GM21381 (cell line): ENCODE data around the gene PLLP.

ENCODE experiments used
- ATAC-seq: cut with Tn5 transposase; IDR thresholded peaks from one replicate; pipeline ENCODE4 v1.9.1; 2021; ENCODE audit warnings: mild to moderate bottlenecking, moderate library complexity; ENCODE audit not compliant: unreplicated experiment

PLLP gene, protein sequence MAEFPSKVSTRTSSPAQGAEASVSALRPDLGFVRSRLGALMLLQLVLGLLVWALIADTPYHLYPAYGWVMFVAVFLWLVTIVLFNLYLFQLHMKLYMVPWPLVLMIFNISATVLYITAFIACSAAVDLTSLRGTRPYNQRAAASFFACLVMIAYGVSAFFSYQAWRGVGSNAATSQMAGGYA

DNA sequence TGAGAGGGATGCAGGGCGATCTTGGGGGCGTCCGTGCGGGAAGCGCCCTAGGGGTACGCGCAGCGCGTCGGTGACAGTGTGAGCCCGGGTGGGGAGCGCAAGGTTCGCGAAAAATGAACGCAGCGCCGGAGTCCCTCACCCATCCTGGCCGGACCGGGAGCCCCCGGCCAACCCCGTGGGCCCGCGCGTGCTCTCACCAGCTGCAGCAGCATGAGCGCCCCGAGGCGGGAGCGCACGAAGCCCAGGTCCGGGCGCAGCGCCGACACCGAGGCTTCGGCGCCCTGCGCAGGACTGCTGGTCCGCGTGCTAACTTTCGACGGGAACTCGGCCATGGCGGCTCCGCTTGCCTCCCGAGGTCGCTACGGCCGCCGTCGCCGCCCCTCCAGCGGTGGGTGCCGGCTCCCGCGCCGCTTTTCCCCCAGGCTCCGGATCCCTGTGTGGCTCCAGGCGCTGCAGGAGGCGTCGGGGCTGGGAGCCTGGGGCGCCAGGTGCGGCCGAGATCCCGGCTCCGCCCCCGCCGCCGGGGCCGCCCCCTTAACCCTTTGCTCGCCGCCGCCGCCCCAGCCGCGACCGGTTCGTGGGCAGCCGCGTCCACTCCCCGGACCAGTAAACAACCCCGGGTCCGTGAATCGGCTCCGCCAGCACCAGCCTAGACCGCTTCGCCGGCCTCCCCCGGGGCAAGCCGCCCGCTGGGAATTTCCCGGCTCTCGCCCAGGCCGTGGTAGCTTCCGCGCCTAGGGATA, at the start of gene PLLP:
TSS of gene PLLP (minus strand) at position 464 of the 743 bp plus-strand sequence. CDS start at position 332, 132 bp downstream.
- ATAC-seq: no peak

DNA sequence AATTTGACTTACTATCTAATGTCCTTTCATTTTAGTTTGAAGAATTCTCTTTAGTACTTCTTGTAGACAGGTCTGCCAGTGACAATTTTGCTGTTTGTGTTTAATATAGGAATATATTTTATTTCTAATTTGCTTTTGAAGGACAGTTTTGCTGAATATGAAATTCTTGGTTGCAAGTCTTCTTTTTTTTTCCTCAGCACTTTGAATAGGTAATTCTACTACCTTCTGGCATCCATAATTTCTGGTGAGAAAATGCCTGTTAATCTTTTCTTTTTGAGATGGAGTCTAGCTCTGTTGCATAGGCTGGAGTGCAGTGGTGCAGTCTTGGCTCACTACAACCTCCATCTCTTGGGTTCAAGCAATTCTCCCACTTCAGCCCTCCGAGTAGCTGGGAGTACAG, 48.9 kb upstream of the PLLP start:
- no peak for ATAC-seq

DNA sequence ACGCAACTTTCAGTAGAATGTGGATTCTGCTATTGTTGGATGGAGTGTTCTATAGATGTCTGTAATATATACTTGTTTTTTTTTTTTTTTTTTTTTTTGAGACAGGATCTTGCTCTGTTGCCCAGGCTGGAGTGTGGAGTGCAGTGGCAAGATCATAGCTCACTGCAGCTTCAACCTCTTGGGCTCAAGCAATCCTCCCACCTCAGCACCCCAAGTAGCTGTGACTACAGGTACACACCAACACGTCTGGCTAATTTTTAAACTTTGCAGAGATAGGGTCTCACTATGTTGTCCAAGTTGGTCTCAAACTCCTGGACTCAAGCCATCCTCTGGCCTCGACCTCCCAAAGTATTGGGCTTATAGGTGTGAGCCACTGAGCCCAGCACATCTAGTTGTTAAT, 46.9 kb upstream of the PLLP start:
- ATAC-seq: no peak

DNA sequence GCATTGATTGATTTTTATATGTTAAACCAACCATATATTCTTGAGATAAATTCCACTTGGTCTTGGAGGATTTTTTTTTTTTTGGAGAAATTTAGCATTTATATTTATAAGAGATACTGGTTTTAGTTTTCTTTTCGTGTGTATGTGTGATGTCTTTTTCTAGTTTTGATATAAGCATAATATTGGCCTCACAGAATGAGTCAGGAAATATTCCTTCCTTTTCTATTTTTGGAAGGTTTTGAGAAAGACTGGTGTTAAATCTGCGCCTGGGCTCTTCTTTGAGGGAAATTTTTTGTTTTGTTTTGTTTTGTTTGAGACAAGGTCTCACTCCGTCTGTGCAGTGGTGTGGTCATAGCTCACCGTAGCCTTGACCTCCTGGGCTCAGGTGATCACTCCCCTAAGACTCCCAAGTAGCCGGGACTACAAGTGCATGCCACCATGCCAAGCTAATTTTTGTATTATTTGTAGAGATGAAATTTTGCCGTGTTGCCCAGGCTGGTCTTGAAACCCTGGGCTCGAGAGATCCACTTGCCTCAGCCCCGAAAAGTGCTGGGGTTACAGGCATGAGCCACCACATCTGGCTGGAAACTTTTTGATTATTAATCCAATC, 45.4 kb upstream of the PLLP start:
- no peak for ATAC-seq

DNA sequence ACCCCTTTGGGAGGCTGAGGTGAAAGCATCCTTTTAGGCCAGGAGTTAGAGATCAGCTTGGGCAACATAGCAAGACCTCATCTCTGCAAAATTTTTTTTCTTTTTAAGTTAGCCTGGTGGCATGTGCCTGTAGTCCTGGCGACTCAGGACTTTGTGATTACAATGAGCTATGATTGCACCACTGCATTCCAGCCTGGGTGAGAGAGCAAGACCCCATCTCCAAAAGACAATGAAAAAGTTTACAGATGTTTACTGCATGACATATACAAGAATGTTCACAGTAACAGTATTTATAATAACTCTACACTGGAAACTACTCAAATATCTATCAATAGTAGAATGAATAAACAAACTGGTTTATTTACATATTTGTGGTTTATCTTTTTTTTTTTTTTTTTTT, 41.0 kb upstream of the PLLP start:
- ATAC-seq: no peak

DNA sequence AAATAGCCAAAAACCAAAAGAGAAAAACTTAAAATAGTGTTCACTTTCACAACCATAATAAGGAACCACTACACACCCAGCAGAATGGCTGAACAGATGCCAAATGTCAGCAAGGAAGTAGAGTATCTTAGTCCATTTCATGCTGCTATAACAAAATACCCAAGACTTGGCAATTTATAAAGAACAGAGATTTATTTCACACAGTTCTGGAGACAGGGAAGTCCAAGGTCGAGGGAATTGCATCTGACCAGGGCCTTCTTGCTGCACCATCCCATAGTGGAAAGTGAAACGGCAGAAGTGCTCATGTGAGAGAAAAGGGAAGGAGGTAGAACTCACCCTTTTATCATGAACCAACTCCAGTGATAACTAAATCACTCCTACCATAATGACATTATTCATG, 40.3 kb upstream of the PLLP start:
- no peak for ATAC-seq

DNA sequence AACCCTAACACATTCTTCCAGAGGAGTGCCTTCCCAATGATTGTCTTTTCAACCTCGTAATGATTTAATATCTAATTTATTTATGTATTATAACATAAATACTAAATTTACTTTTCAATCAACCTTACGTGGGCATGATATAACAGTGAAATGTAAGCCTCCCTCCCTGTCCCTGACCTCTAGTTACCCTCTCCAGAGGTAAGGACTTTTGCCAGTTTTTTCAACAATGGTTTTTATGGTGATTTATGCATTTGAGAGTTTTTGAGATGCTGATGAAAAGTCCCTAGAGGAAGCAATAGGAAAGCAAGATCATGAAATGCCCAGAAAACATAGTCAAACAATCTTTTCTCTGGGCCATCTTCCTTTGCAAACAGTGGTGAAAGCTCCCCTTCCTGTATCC, 35.2 kb upstream of the PLLP start:
- no peak for ATAC-seq

DNA sequence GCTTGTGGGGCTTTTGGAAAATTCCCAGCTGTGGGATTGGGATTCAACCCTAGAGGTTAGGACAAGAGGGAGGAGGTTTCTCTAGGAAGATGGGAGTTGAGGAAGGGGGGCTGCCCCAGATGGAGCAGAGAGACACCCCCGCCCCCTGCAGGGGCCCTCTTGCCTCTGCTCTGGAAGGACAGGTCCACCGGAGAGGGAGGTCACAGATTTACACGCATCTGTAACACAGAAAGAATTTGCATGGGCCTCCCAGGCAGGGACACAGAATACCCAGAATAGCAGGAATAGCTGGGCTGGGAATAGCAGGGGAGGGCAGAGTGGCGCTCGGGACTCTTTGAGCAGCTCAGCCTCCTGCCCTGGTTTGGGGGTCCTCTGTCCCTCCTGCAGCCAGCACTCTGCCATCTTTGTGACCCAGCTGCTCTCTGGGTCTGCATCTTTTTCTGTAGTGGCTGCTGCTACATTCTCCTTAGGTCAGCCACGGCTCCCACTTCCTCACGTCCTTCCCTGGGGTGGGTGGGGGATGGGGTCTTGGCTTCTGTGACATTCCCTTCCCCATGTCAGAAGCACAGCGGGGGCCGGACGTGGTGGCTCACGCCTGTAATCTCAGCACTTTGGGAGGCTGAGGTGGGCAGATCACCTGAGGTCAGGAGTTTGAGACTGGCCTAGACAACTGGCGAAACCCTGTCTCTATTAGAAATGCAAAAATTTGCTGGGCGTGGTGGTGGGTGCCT, 33.9 kb upstream of the PLLP start:
- no peak for ATAC-seq

DNA sequence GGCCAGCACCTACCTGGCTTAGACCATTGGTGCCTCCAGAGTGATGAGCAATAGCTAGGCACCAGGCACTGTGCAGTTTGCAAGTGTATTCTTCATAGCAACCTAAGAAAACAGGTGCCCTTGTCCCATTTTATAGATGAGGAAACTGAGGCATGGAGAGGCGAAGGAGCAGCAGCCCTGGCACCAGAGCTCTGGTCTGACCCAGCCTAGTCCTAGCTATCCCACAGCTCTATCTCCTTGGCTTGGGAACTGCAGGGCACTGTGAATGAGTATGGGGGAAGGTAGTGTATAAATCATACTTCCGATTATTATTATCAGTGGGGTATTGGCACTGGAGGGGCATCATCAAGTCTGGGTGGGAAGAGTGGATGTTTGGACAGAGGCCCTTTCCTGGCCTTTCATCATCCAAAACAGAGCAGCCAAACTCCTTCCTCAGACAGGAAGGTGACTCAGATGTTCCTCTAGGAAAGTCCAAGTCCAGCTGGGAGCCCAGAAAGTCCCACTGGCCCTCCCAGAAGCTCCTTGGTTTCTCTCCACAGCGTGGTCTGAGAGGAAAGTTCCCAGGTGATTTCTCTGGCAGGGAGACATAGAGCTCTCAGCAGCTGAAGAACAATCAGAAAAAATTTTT, 32.0 kb upstream of the PLLP start:
- no peak for ATAC-seq

DNA sequence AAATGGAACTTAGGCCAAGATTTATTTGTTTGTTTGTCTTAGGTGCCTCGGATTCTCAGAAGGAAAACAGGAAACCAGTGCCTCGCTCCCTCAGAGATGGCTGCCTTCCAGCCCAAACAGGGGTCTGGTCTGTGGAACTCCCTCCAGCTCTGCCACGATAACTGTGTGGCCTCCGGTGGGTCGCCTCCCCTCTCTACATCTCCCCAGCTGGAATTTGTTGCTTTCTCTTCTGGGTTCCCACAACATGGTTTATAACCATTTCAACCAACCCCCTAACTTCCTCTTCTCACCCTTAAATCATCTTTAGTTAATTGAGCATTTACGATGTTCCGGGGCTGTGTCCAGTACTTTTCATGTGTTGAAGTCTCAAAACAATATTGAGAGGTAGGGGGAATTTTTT, 30.9 kb upstream of the PLLP start:
- no peak for ATAC-seq

DNA sequence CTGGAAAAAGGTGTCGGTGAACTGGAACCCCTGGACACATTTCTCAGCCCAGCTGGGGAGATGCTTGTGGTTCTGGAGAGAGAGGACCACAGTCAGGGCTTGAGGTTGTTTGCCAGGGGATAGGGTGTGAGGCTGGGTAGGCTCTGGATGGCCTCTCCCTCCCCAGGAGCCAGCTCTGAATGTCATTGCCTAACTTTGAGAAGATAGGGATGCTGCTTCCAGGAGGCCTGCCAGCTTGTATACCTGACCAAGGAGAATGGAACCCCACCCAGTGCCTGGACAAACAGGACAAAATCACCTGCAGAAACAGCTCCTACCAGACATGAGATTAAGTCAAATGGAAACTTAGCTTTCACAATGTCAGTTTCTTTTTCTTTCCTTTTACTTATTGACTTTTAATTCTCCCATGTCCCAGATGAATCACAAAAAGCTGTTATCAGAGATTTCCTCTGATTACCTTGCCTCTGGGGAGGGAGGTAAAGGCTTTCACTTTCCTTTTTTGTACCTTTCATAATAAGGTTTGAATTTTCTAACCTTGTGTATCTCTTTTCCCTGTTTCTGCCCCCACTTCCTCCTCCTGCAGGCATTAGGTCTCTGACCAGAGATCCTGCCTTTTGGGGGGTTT, 29.8 kb upstream of the PLLP start:
- no peak for ATAC-seq

DNA sequence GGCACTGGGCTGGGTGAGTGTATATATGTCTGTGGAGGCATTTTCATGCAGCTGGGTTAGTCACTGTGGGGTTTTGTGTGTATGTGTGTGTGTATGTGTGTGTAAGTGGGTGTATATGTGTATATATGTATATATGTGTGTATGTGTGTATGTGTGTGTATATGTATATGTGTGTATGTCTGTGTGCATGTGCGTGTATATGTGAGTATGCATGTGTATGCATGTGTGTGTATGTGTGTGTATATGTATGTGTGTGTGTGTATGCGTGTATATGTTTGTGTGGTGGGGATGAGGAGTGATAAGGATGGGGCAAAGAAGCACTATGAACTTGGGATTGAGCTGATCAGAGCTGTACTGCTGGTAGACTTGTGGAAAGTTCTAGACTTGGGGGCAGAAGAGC, 29.0 kb upstream of the PLLP start:
- ATAC-seq: no peak

DNA sequence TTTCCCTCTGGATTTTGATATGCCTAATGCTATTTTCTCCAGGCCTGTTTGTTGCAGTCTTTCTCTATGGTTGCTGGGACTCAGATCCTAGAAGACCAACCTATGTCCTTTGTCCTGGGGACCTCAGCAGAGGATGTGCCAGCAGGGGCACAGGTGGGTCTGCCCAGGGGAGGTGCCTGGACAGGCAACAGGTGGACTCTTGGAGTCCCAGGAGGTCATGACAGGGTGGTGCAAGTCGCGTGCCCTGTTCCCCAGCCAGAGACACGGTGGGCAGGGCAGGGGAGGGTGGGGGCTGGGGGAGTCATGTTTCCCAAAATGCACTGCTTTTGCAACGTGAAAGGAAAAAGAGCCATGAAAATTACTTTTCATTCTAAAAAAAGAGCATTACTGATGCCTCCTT, 26.3 kb upstream of the PLLP start:
- no peak for ATAC-seq

DNA sequence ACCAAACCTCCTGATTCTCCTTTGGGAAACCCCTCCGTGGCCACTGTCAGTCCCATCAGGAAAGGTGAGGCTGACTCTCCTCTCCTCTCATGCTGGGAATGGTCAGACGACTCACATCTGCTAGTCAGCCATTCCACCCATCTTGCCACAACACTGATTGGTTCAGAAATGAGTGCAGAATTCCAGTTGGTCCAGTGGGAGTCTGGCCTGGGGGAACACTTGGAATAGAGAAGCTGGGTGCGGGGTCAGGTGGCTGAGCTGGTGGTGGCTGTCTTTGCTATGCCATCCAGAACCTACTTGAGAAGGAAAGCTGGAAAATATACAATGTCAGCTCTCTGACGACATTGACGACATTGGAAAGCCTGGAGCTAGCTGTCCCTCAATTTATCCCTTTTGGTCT, 23.6 kb upstream of the PLLP start:
- ATAC-seq: no peak

DNA sequence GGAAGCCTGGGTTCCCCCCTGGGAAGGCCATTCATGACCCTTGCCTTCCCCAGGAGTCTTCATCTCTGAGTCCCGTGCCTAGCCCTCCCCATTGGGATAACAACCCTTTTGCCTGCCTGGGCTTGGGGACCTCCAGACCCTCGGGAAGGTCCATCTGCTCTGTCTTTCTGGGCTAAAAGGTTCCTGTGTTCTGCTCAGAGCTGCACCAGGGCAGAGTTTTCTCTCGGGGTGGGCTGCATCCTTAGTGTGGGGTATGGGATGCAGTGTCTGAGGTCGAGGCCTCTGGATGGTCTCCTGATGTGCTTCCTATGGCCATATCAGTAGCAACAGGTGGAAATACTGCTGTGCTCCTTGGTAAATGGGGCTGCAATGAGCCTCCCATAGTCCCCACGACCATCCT, 22.9 kb upstream of the PLLP start:
- no peak for ATAC-seq

DNA sequence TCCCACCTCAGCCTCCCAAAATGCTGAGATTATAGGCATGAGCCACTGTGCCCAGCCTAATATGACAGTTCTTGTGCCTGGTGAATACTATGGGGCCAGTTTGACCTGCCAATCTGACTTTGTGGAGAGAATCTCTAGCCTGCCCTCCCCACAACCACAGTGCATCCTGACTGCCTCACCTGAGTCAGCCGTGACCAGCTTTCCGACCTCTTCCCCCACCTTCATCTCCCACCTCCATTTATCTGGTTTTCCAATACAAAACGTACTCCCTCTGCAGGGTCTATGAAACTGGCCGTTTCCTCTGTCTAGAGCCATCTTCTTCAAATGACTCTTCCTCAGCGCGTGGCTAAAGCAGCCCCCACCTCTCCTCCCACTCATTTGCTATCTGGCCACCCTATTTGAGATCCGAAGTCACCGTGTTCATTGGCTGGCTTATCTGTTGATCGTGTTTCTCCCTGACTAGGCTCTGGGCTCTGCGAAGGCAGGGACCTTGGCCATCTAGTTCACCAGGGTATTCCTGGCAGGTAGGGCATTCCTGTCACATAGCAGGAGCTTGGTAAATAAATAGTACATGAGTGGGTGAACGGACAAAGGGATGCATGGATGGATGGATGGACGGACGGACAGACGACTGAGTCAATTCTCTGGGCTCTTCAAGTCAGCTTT, 22.3 kb upstream of the PLLP start:
- ATAC-seq: no peak

DNA sequence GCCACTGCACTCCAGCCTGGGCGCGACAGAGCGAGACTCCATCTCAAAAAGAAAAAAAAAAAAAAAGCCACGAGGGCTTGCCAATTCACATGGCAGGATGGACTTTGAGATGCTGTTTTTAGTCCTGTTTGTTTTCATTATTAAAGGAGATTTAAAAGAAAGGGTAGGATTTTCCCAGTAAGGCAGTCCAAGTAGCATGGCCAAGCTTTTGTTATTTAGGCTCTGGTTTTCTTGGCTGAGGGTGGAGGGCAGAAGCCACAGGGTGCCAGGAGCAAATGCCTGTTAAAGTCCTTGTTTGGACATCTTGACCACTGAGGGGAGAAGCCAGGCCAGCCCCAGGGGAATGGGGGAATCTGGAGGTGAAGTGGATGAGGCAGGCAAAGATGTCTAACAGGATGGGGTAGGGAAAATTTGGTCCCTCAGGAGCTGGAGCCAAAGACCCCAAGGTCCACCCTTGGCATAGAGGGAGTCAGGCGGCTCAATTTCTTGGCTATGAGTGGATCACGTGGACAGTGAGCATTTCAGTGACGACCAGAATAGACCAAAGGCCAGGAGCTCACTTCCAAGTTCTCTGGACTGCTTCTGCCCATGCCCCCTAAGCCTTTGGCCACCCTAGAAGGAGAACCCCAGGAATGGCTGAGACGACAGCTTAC, 20.8 kb upstream of the PLLP start:
- ATAC-seq: no peak

DNA sequence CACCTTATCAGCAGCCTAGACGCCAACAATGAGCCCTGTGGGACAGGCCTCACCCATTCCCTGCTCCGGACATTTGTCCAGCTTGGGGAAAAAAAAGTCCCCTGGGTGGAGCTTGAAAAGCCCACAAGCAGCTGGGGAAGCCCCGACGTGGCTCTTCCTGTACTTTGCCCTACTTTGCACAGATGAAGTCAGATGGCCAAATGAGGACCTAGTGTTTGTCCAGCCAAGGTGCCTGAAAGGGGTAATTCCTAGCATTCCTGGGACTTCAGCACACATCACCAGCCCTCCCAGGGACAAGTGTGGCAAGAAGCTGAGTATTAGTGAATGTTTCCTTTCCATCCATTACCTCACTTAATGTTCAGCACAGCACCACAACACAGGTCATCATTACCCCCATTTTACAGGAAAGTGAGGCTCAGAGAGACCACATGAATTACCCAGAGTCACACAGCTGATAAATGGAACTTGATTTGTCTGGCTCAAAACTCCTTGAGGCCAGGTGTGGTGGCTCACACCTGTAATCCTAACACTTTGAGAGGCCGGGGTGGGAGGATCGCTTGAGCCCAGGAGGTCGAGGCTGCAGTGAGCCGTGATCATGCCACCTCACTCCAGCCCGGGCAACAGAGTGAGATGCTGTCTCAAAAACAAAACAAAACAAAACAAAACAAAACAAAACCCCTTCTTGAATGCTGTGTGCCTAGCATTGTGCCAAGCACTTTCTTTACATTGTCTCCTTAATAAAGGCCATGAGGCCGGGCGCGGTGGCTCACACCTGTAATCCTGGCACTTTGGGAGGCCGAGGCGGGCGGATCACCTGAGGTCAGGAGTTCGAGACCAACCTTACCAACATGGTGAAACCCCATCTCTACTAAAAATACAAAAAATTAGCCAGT, 19.9 kb upstream of the PLLP start:
- ATAC-seq: no peak

DNA sequence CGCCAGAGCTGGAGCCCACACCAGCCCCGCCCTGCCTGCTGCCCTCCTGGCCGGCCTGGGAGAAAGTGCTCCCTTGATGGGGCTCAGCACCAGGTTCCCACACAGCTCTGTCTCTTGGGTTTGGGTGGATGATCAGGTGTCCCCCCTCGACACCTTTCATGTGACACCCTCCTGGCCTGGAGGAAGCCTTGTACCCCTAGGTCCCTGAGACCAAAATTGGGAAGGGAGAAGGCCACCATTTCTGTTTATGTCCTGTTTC, 19.4 kb upstream of the PLLP start:
- ATAC-seq: no peak
